Measurements from ENCODE around the gene TNFAIP3. TPM values are rescaled to one million over a fixed set of nuclear protein-coding genes. Genes with fewer than 3 reads are reported as not detected.
A peak's percentile ranks its signal among the peaks of the same experiment; 100 is the strongest.

The TNFAIP3 gene
- total RNA-seq, 2 donors from 2014 or later, result 21.9 to 26.3 TPM

- no peak for TF ChIP-seq CTCF (IDR thresholded peaks at IDR 0.05)
- no peaks in the 10 kb centered on the region for H3K9me3 ChIP-seq
- no peak overlapping the region for H3K27ac ChIP-seq
- H3K4me1 ChIP-seq (ENCODE audit: control insufficient read depth in 1 of 2, low read depth in 2 of 2), result peaks cover 7 to 15% of the 10 kb centered on the region in 2 donors
- no peak overlapping the region for H3K4me3 ChIP-seq
- DNase-seq (ENCODE audit: low spot score) (no peak), ATAC-seq (ENCODE audit: insufficient number of reproducible peaks, low FRiP score, low read depth) (no peak)
- H3K36me3 ChIP-seq, result no peaks in the 10 kb centered on the region
- no peaks in the 10 kb centered on the region for H3K27me3 ChIP-seq (replicated peaks; ENCODE audit: insufficient read depth)
These were observed 48.7 kb downstream of the TNFAIP3 start for GRCh38 chr6:137915790-137916189.

DNA sequence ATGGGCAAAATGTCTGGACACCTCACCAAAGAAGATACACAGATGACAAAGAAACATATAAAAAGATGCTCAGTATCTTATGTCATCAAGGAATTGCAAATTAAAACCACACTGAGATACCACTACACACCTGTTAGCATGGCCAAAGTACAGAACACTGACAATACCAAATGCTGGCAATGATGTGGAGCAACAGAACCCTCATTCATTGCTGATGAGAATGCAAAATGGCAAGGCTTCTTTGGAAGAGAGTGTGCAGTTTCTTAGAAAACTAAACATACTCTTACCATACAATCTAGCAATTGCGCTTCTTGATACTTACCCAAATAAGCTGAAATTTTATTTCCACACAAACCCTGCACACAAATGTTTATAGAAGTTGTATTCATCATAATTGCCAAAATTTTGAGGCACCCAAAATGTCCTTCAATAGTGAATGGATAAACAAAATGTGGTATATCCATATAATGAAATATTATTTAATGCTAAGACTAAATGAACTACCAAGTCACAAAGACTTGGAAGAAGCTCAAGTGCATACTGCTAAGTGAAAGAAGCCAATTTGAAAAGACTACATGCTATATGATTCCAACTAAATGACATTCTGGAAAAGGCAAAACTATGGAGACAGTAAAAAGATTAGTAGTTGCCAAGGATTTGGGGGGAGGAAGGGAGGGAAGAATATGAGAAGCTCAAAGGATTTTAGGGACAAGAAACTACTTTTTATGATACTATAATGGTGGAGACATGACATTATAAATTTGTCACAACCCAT is 50.7 kb downstream of the TNFAIP3 start:
- H3K4me1 ChIP-seq (ENCODE audit: control insufficient read depth in 1 of 2, low read depth in 2 of 2), result peaks cover 7 to 15% of the 10 kb centered on the region in 2 donors
- ATAC-seq (ENCODE audit: insufficient number of reproducible peaks, low FRiP score, low read depth) (no peak), DNase-seq (ENCODE audit: low spot score) (no peak)
- no peaks in the 10 kb centered on the region for H3K27me3 ChIP-seq (replicated peaks; ENCODE audit: insufficient read depth)
- H3K27ac ChIP-seq, result no peak overlapping the region
- no peaks in the 10 kb centered on the region for H3K9me3 ChIP-seq
- no peak overlapping the region for H3K4me3 ChIP-seq
- no peak for TF ChIP-seq CTCF (IDR thresholded peaks at IDR 0.05)
- no peaks in the 10 kb centered on the region for H3K36me3 ChIP-seq

GRCh38 chr6:137919502-137919823 is 52.4 kb downstream of the TNFAIP3 start:
- H3K27ac ChIP-seq, result peak overlapping the region; percentile 16 to 34
- DNase-seq (ENCODE audit: low spot score), result no peak
- no peak for ATAC-seq (ENCODE audit: insufficient number of reproducible peaks, low FRiP score, low read depth)
- TF ChIP-seq CTCF (IDR thresholded peaks at IDR 0.05), result no peak
- no peak overlapping the region for H3K4me3 ChIP-seq
- H3K27me3 ChIP-seq (replicated peaks; ENCODE audit: insufficient read depth), result no peaks in the 10 kb centered on the region
- no peaks in the 10 kb centered on the region for H3K9me3 ChIP-seq
- peaks cover 7 to 15% of the 10 kb centered on the region in 2 donors for H3K4me1 ChIP-seq (ENCODE audit: control insufficient read depth in 1 of 2, low read depth in 2 of 2)
- H3K36me3 ChIP-seq, result no peaks in the 10 kb centered on the region

DNA sequence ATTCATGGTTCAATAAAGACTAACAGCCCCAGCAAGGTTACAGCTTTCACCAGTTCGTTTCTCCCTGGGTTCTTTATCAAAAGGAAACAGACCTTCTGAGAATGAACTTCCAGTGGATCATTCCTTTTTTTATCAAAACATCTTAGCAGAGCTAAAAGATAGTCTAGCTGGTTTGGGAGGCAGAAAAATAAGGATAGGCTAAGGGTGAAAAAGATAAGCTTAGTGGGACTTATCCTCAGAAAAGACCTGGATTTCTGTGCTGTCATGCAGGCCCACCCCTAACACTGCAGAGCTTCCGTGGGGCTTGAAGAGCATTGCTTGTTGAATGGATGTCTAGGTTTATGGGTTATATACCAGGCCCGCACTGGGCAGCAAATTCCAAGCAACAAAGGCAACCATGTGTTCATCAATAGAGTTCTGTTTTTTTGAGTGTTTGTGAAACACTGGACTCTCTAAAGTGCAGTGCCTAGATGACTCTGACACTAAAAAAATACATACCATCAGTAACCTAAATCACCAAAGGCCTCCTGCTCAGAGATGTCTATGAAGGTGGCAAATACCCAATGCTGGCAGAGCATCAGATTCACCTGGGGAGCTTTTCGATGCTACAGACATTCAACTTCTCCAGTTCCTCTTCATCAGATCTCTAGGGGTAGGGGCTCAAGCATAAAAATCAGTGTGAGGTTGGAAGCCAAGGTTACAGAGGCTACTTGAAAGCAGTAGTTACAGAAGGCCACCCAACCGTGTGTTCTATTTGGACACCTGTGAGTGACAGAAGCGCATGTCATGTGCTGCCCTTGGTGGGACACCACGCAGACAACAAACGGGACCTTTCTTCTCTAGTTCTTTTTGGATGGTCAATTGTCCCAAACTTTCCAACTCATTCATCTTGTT is 53.0 kb downstream of the TNFAIP3 start:
- Histone ChIP-seq H3K36me3 (no peaks in the 10 kb centered on the region), H3K4me1 (ENCODE audit: control insufficient read depth in 1 of 2, low read depth in 2 of 2) (peaks cover 7 to 15% of the 10 kb centered on the region in 2 donors), H3K27me3 (replicated peaks; ENCODE audit: insufficient read depth) (no peaks in the 10 kb centered on the region), H3K9me3 (no peaks in the 10 kb centered on the region), H3K4me3 (no peak overlapping the region), H3K27ac (peak overlapping the region; percentile 16 to 34)
- TF ChIP-seq CTCF (IDR thresholded peaks at IDR 0.05), result no peak
- DNase-seq (ENCODE audit: low spot score), result no peak
- no peak for ATAC-seq (ENCODE audit: insufficient number of reproducible peaks, low FRiP score, low read depth)

DNA sequence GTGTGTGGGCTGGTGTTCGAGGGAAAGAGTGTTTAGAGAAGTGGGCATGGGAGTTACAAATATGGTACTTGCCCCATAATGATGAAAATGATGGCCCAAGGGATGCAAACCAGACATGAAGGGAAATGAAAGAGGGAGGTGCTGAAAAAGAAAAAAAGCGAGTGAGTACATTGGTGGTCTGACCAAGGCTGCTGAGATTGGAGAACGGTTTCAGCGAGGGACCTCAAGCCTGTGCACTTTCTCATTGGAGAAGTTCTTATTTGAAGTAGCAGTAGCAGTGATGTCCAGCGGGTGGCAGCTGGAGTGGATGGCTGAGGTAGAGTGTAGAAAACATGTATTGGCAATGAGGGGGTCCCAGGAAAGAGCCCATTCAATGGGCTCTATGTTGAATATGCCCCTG is 54.8 kb downstream of the TNFAIP3 start:
- Histone ChIP-seq H3K4me3 (no peak overlapping the region), H3K4me1 (ENCODE audit: control insufficient read depth in 1 of 2, low read depth in 2 of 2) (peaks cover 18 to 28% of the 10 kb centered on the region in 2 donors), H3K9me3 (no peaks in the 10 kb centered on the region), H3K27ac (no peak overlapping the region), H3K36me3 (no peaks in the 10 kb centered on the region), H3K27me3 (replicated peaks; ENCODE audit: insufficient read depth) (no peaks in the 10 kb centered on the region)
- DNase-seq (ENCODE audit: low spot score) (no peak), ATAC-seq (ENCODE audit: insufficient number of reproducible peaks, low FRiP score, low read depth) (no peak)
- no peak for TF ChIP-seq CTCF (IDR thresholded peaks at IDR 0.05)
